Rectal smooth muscle tissue (tissue), 1 donor: Measurements from ENCODE around the gene VPS37C.

Experiments
- H3K27ac ChIP-seq: one replicate; pipeline ENCODE4 v1.7.0; 2013; ENCODE audit warnings: low read depth, low read length, inconsistent platforms
- H3K27me3 ChIP-seq: one replicate; pipeline ENCODE4 v1.7.0; 2013; ENCODE audit warnings: low read length; ENCODE audit not compliant: control insufficient read depth, insufficient read depth
- H3K36me3 ChIP-seq: one replicate; pipeline ENCODE4 v1.7.0; 2013; ENCODE audit warnings: low read length; ENCODE audit not compliant: control insufficient read depth, insufficient read depth
- H3K4me1 ChIP-seq: one replicate; pipeline ENCODE4 v1.7.0; 2013; ENCODE audit warnings: low read length; ENCODE audit not compliant: control insufficient read depth, insufficient read depth
- H3K4me3 ChIP-seq: one replicate; pipeline ENCODE4 v1.7.0; 2013; ENCODE audit warnings: low read length
- H3K9ac ChIP-seq: one replicate; pipeline ENCODE4 v1.7.0; 2013; ENCODE audit warnings: low read length

Gene VPS37C

DNA sequence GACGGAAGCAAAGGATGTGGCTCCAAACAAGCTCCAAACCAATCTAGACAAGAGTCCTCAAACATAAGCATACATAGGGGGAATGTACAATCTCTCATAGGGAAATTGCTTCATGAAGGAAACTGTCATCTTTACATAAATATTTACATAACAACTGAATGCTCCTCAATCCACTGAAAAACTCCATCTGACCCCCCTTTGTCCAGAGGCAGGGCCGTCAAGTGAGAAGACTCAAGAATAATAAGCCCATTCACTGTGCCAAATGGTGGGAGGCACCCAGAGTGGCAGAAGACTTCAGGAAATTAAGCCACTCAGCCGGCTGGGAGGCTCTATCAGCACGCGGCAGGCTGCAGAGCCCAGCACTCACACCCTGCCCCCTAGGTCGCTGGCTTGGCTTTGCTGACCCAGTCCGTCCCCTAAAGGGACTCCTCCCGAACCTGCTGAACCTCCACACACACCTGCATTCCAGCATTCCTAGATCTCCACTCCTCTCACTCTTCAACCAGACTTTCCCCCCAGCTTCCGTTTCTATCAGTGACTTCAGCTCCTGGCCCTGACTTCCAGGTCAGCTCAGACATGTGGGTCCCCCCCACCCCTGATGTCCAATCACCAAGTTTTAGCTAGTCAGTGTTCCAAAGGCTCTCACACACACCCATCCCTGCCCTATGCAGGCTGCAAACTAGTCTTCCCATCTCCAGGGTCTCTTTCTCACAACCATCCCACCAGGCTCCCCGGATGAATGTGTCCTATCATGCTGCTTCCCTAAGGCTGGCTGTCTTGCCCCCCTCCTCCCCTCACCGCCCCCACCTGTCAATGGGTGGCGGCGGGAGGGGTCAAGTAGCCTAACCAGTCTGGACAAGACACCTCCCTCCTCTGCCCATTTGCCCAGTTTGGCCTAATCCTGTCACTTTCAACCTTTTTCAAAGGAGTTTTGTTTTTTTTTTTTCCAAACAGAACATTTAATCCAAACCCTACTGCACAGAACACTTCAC lies 11.3 kb downstream of the VPS37C start:
- H3K27ac ChIP-seq = peak overlapping the region; percentile 11
- H3K27me3 ChIP-seq = no peaks in the 10 kb centered on the region
- peaks cover 53% of the 10 kb centered on the region for H3K4me1 ChIP-seq
- no peaks in the 10 kb centered on the region for H3K36me3 ChIP-seq
- no peak overlapping the region for H3K9ac ChIP-seq
- peak overlapping the region; percentile 11 for H3K4me3 ChIP-seq

DNA sequence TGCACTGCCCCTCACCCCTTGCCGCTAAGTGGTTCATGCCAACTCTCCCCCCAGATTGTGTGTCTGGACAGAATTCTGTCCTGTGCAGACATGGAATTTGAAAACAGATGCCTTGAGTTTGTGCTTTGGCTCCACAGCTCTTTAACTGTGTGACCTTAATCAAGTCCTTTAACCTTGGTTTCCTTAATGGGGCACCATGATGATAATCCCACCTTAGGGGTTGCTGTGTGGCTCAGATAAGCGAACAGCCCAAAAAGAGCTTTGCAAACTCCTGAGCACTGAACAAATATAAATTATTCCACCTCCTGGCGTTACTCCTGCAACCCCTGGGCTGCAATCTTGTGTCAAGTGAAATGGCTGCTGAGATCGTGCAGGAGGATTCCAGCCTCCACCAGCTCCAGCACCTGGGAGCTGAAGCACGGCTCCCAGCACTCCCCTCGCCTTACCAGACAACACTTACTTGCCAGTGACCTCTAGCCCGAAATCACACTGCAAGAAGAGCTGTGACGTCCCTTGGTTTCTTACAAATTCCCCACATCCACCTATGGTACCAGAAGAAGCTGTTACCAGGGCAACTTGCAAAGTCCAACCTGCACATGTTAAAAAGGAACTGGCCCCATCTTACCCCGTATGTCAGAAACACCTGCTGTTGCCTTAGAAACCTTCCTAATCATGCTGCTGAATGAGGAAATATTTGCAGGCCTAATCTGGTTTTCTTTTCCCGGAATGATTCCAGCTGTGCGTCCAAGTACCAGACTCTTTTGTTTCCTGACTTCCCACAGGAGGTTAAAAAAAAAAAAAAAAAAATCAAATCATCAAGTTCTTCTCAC lies 13.2 kb downstream of the VPS37C start:
- Histone ChIP-seq H3K4me1 (peaks cover 42% of the 10 kb centered on the region), H3K27me3 (no peaks in the 10 kb centered on the region), H3K9ac (no peak overlapping the region), H3K4me3 (peak overlapping the region; percentile 22), H3K27ac (no peak overlapping the region), H3K36me3 (no peaks in the 10 kb centered on the region)

DNA sequence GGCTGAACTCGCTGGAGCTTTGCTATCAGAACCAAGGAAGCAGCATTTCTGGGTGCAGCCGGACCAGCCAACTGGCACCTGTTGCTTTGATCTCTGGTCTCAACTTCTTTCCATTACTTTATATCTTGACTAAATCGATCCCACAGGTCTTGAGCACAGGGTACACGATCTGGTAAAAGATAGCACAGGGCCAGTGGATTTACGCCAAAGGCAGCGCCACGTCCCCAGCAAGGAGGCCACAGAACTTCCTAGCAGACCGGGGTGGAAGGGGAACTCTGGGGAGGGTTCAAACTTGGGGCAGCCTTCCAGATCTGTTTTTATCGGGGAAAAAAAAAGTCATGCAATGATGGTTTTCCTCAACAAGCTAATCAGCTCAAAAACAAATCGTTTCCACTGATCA lies 14.0 kb downstream of the VPS37C start:
- no peak overlapping the region for H3K9ac ChIP-seq
- H3K27ac ChIP-seq = no peak overlapping the region
- H3K4me3 ChIP-seq = no peak overlapping the region
- H3K36me3 ChIP-seq = no peaks in the 10 kb centered on the region
- peaks cover 36% of the 10 kb centered on the region for H3K4me1 ChIP-seq
- H3K27me3 ChIP-seq = no peaks in the 10 kb centered on the region

DNA sequence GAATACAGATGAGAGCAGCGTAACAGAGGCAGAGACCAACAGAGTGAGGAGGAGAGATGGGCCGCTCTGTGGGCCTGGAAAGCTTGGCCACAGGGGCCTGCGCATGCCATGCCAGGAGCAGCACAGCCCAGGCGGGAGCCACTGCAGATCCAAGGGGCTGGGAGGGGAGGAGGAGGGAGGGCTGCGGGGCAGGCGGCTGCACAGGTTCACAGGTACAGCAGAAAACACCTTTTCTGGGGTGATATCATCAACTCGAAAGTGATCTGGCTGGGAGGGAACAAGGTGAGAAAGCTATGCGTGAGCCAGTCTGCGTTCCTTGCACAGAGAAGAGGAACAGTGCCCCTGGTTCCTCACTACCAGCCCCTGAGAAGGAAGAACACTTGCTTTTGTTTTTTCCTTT lies 14.8 kb downstream of the VPS37C start:
- no peak overlapping the region for H3K4me3 ChIP-seq
- no peak overlapping the region for H3K27ac ChIP-seq
- H3K4me1 ChIP-seq = peaks cover 30% of the 10 kb centered on the region

DNA sequence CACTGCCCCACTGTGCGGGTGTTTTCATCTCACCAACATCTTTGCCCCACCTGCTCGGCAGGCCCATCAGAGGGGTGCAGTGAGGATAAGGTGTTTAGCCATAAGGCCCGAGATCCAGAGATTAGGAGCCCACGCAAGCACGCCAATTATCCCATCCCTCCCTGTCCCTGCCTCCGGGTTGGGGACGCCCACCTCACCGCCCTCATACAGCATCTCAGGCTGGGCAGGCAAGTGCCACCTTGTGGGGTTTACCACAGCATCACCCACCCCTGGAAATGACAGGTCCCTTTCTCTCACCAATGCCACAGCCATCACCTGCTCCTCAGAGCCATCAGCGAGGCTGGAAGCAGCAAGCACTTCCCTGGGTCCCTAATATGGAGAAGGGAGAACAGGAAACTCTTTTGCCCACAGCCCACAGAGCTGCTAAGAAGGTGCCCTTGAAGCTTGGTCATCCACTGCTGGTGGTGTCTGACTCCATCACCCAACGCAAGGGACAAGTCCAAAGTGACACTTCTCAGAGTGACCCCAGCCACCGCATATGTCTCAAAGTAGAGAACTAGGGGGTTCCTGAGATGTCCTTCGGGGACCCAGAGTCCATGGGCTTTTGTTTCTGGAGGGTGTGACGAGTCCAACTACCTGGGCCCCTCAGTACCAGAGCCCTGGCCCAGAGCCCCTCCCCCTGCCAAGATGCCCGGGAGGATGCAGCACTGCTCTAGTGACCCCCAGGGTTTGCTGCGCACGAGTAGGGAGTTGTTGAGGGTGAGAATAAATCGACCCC lies 15.8 kb downstream of the VPS37C start:
- H3K27me3 ChIP-seq = no peaks in the 10 kb centered on the region
- H3K4me3 ChIP-seq = no peak overlapping the region
- H3K36me3 ChIP-seq = no peaks in the 10 kb centered on the region
- no peak overlapping the region for H3K9ac ChIP-seq
- H3K4me1 ChIP-seq = peaks cover 22% of the 10 kb centered on the region
- no peak overlapping the region for H3K27ac ChIP-seq

More for the DNA sequence above, 14.8 kb downstream of the VPS37C start:
- Histone ChIP-seq H3K9ac (no peak overlapping the region), H3K36me3 (no peaks in the 10 kb centered on the region), H3K27me3 (no peaks in the 10 kb centered on the region)

DNA sequence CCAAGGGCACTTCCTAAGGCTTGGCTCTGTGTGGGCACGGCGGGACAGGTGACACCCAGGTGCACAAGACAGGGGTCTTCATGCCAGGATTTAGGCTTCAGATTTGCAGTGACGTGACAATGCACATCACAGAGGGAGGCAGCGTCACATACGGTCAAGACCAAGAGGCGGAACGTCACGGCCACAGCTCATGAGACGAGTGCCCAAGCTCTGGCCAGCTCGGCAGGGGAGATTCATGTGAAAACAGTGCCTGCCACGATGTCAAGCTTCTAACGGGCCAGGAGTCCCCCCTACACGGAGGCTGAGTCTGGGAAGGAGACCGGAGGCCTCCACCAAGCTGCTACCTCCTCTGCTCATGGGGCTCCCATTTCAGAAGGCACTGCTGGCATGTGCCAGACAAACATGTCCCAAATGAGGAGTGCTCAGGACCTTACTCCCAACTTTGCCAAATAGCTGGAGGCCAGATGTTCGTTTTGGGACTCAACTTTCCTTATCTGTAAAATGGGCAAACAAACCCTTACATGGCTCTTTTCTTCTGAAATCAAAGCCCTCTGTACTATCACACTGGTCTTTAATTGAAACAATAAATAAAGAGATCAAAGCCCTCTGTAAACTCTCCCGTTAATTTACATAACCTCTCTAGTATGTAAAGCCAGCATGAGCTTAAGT lies 16.6 kb downstream of the VPS37C start:
- Histone ChIP-seq H3K36me3 (no peaks in the 10 kb centered on the region), H3K4me1 (peaks cover 15% of the 10 kb centered on the region), H3K27ac (no peak overlapping the region), H3K4me3 (no peak overlapping the region), H3K27me3 (no peaks in the 10 kb centered on the region), H3K9ac (no peak overlapping the region)

DNA sequence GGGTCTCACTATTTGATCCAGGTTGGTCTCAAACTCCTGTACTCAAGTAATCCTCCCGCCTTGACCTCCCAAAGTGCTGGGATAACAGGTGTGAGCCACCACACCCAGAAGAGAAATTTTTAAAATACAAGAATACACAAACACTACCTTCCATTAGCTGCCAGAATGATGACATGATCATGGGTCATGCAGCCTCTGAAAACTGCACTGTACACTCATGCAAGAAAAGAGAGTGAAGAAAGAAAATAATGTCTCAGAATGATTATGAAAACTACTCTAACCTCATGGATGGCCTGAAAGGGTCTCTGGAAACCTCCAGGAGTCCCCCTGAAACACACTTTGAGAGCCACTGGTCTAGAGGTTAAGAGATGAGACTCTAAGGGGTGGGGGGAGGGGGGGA lies 18.8 kb downstream of the VPS37C start:
- no peak overlapping the region for H3K27ac ChIP-seq
- H3K4me3 ChIP-seq = no peak overlapping the region
- no peaks in the 10 kb centered on the region for H3K36me3 ChIP-seq
- H3K4me1 ChIP-seq = peaks cover 2% of the 10 kb centered on the region
- H3K27me3 ChIP-seq = no peaks in the 10 kb centered on the region
- no peak overlapping the region for H3K9ac ChIP-seq

DNA sequence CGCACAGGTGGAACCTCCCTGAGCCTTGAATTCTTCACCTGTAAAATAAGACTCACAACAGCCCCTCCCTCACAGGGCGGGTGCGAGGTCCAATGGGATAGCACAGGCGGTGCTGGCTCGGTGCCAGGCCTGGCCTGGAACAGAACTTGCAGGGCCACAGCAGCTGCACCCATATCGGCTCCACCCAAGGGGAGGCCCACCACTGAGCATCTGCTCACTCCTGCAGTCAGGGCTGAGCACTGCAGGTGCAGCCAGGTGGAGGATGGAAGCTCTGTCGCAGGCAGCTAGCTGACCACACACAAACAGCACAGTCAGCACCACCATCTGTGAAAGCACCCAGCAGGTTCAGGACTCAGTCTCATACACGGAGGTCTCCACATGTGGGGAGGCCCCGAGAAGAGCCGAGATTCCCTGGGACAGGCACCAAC lies 19.6 kb downstream of the VPS37C start:
- Histone ChIP-seq H3K4me3 (no peak overlapping the region), H3K9ac (no peak overlapping the region), H3K4me1 (peaks cover 2% of the 10 kb centered on the region), H3K27me3 (no peaks in the 10 kb centered on the region), H3K27ac (no peak overlapping the region), H3K36me3 (no peaks in the 10 kb centered on the region)

DNA sequence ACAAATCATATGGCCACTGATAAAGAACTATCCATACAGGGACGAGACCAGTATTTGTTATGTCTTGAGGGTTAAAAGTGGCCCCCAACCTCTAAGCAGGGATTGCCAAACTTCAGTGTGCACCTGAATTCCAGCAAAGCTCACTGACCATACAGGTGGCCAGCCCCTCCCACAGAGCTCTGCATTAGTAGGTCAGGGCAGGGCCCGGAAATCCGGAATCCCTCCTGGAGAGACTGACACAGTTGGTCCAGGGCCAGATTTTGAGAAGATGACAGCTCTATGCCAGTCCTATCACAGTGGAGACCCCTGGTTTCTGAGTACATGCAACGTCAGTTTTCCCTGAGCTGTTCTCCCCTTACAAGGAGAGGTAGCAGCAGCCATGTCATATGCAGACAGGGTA lies 20.8 kb downstream of the VPS37C start:
- Histone ChIP-seq H3K9ac (no peak overlapping the region), H3K4me1 (peaks cover 2% of the 10 kb centered on the region), H3K36me3 (no peaks in the 10 kb centered on the region), H3K4me3 (no peak overlapping the region), H3K27me3 (no peaks in the 10 kb centered on the region), H3K27ac (no peak overlapping the region)

DNA sequence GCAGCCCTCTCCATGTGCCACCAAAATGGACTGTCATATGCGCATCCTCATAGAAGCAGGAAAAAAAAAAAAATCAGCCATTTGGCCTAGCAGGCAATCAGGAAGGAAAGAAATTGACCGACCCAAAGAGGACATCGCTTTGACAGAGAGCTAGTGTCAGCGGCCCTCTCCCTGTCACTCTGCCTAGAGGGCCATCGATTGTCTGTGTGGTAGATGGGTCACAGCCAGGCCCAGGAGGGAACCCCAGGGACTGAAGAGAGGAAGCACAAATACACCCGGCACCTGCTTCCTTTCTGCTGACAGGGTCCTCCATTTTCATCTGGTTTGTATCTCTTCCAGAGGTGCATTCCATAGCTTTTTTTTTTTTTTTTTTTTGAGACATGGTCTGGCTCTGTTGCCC lies 21.8 kb downstream of the VPS37C start:
- H3K27ac ChIP-seq = no peak overlapping the region
- no peak overlapping the region for H3K9ac ChIP-seq
- H3K27me3 ChIP-seq = no peaks in the 10 kb centered on the region
- peaks cover 2% of the 10 kb centered on the region for H3K36me3 ChIP-seq
- no peak overlapping the region for H3K4me3 ChIP-seq
- H3K4me1 ChIP-seq = peaks cover 2% of the 10 kb centered on the region

DNA sequence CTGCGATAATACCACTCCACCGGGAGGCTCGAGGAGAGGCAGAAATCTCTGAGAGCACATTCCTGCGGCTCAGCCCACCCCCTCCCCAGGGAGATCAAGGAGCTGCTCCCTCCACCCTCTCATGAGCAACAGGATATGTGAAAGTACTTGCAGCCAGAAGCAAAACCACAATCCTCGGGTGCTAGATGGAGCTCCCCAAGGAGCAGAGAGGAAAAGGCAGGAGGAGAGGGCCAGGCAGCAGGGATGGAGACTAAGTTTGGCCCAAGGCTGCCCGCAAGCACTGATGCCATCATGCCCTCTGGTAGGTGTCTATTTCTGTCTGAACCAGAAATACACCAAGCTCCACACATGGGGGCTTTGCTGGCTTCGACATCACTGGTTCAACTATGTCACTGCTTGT lies 22.3 kb downstream of the VPS37C start:
- H3K36me3 ChIP-seq = peaks cover 2% of the 10 kb centered on the region
- H3K4me1 ChIP-seq = peaks cover 2% of the 10 kb centered on the region
- H3K4me3 ChIP-seq = no peak overlapping the region
- no peak overlapping the region for H3K27ac ChIP-seq
- no peak overlapping the region for H3K9ac ChIP-seq
- H3K27me3 ChIP-seq = no peaks in the 10 kb centered on the region
